IPS DF 4.7 (cell line): Measurements from ENCODE around the gene ANGPTL2.

Source experiments
- DNase-seq: peaks from one replicate; pipeline ENCODE4 v3.0.0-alpha.2; 2013; ENCODE audit warnings: low spot score; ENCODE audit errors: extremely low read depth

Gene ANGPTL2

DNA sequence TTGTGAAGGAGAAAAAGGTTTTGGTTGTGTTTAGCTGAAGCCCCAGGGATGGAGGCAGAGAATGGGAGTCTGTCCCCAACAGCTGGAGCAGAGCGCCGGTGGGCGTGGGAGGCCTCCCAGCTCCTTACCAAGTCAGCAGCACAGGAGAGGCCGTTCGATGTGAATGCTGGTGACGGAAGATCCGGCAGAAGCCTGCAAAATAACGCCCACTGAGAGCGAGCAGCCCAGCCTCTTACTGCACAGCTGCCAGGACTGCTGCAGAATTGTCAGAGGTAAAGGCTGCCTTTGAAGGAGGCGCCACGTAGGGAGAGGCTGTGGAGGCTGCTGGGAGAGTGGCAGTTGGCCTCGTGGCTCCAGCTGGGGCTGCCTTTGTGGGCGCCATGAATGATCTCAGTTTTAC is 26.2 kb downstream of the ANGPTL2 start:
- DNase-seq = no peak

DNA sequence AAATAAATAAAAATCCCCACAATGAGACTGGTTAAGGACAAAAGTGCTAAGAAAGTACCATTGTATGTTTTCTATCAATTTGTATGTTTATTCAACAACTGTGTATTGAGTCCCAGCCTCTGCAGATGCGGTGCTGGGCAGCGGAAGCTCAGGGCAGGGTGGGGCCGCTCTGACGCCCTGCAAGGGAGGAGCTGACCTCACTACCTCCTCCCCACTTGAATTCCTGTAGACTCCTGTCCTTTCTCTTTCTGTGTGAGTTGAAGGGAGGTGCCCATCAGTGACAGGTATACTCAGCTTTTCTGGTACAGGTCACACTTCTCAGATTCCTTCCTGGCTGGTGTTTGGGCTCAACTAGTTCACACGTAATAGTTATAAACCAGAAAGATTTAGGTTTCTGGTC is 27.0 kb downstream of the ANGPTL2 start:
- DNase-seq = no peak

DNA sequence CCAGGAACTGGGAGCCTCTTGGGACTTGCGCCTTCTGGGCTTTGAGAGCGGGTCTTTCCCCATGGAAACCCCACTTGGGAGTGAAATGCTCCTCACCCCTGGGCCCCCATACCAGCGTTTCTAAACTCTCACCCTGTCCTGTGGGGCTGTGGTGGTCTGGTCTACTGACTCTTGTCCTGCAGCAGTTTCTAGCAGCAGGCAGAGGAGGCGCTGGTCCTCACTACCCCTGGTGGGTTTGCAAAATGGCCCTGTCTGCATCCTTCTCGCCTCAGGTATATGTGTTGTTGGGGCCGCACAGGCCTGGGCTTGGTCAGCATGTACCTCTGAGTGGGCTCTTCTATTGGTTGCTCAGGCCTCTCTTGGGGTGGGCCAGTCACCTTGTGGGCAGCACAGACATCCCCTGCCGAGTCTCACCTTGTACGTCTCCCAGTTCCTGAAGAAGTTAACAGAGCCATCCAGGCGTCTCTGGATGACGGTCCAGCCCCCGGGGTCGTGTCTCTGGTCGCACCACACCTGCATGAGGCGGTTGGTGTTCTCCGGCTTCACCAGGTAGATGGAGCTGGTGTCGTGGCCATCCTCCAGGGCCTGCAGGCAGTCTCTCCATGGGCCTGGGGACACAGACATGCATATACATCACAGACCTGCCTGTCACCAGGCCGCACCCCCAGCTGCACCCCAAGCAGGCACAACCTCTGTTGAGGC is 29.0 kb downstream of the ANGPTL2 start:
- DNase-seq = no peak

DNA sequence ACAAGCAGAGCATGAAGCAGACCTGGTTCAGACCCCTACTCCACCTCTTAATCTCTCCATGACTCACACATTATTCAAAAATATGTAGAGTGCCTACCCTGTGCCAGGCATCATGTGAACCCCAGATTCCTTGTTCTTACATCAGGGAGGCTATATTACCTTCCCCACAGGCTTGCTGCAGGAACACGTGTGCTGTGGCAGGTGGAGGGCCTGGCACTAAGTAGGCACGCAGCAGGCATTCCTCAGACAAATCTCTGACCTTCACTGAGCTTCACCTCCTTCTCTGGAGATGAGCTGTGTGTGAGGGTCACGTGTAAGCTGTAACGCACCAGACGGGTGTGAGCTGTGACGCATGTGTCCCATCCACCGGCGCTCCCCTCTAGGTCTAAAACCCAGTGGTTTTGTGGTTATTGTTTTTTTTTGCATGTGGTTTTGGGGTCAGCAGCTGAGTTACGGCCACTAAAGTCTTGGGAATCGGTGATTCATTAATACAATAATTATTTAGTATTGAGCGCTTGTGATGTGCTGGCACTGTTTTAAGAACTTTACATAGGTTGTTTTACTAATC is 30.3 kb downstream of the ANGPTL2 start:
- DNase-seq = no peak

DNA sequence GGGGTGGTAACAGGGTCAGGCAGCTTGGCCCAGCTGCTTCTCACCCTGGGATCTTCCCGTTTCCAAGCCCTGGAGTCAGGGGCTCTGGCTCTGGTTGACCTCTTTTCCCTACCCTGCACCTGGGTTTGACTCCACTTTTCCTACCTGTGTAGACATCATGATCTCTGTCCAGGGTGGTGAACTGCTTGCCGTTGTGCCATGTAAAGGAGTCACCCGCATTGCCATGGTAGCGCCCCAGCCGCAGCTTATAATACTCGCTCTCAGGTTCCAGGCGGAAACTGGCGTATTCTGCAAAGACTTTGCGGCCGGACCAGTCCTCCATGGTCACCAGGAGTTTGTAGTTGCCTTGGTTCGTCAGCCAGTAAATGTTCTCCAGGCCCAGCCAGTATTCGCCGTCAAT is 30.9 kb downstream of the ANGPTL2 start:
- no peak for DNase-seq

DNA sequence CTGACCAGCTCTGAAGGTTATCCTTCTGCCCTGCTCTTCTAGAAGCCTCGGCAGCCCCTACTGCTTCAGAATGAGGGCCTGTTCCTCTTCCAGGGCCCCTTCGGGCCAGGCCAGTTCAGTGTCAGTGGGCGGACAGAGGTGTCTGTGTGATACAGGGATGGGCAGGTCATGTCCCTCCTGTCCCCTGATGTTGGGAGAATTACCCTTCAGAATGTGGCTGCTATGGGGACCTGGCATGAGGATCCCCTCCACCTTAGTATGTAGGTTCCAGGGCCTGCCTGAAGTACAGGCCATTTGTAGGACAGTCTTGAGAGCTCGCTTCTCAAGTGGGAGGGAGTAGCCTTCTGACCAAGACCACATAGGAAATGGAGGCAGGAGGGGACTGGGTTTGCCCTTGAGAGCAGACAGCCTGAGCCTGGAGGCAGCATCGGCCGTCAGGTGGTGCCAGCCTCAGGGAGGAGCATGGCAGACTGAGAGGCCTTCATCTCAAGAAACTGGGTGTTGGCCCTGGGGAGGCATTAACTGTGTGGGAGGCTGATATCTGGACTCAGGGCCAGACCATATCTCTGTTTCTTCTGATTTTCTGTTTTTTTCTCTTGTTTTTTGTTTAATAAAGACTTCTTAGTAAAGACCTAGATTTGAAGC is 32.0 kb downstream of the ANGPTL2 start:
- DNase-seq = no peak

DNA sequence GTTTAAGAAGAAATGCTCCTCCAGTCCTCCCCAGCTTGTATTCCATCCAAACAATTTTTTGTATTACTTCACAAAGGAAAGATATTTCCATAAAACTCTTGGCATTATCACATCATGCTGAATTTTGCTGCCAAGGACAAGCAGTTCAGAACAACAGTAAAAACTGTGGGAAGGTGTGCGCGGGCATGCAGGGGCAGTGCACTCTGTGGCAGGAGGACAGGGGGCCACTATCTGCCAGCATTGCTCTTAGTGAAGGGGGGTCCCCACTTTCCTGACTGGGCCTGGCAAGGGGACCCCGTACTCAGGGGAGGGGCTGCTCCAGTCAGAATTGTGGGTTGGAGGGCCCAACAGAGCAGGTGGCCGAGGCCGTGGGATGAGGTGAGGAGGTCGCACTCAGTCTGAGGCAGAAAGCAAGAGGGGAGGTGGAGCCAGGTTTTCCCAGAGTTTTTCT is 32.8 kb downstream of the ANGPTL2 start:
- no peak for DNase-seq

DNA sequence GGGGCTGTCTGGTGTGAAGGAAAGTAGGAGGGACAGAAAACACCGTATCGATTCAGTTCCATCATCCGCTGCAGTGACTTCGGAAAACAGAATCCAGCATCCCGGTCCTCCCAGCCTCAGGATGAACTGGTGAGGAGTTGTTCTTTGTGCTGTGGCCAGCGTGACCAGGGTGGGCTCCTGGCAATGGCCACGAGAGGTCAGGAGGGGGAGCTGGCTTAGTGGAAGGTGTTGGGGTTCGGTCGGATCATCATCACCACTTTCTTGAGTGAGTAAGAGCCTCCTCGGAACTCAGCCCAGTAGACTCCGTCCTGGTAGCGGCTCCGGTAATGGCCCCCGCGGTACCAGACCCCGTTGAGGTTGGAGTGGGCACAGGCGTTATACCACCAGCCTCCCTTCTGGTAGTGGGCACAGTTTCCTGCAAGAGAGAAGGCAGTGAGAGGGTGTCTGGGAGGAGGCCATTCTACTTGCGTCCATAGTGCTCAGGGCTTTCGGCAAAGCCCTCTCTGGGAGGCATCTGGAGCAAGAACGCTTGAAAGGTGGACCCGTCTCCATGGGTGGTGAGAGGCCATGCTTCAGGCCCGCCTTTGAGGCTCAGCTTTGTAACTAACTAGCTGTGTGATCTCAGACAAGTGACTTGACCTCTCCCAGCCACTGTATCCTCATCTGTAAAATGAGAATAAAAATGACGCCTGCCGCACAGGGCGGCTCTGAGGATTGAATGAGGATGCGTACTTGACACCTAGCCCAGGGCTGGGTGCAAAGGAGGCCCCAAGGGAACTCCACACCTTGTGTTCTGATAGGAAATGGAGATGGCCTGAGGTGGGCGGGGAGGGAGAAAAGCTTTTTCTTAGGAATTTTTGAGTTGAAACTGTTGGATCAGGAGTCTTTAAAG is 33.5 kb downstream of the ANGPTL2 start:
- no peak for DNase-seq

DNA sequence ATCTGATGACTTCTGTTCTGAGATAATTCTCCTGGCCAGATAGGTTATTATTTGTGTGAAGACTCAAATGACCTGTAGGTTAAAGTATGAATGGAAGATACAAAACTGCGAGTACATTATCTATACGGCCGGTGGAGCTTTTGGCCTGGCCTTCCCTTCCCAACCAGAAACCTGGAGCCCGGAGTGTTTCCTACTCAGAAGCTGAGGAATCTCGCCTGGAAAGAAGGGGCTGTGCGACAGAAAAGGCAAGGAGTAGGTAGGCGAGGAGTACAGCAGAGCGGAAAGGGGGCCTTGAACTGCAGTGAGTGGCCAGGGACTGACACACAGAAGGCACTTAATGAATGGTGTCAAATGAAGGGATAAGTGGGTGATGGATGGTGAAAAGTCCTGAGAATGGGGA is 34.6 kb downstream of the ANGPTL2 start:
- no peak for DNase-seq

DNA sequence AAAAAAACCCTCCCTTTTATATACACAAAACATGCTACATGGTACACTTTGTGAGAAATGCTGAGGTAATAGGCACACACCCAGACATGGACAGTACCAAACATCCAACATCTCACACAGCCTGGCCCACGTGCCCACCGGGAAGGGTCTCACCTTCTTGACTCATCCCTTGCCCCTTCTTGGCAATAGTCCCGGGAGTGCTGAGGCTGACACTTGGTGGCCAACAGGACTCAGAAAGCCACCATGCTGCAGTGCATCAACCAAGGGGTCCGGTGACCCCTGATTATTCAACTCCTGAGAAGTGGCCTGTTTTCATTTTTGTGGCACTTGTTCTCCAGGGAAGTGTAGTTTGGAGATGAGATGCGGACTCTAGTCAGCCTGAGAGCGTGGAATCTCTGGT is 35.0 kb downstream of the ANGPTL2 start:
- no peak for DNase-seq

DNA sequence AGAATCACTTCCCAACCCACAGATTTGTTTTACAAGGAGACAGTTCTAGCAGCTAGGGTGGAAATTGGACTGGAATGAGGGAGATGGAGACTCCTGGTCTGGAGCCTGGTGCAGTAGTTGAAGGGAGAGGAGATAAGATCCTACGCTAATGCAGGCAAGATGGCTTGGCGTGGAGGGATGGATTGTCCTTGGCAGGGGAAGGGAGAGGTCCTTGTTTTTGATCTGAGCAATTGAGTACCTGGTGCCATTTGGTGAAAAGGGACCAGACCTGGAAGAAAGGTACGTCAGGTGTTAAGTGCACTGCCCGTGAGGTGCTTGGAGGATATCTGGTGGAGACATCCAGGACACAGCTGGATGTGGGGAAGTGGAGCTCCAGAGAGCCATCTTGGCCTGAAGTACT is 35.7 kb downstream of the ANGPTL2 start:
- no peak for DNase-seq

DNA sequence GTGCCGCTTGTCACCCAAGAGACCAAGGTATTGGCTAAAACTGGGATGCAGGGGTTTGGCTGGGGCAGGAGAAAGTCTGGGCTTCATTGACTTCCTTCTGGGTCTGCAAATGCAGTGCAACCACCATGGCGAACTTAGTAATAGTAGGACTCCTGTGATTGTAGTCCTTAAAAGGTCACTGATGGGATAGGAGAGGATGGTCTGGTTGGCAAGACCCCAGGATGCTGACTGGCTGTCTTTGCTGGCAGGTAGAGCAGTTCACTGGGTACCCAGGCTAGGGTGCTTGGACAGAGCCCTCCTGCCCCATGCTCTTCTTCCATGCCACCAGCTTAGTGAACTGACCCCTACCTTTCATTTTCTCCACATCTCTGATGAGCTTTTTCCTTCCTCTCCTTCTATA is 37.2 kb downstream of the ANGPTL2 start:
- DNase-seq = no peak

DNA sequence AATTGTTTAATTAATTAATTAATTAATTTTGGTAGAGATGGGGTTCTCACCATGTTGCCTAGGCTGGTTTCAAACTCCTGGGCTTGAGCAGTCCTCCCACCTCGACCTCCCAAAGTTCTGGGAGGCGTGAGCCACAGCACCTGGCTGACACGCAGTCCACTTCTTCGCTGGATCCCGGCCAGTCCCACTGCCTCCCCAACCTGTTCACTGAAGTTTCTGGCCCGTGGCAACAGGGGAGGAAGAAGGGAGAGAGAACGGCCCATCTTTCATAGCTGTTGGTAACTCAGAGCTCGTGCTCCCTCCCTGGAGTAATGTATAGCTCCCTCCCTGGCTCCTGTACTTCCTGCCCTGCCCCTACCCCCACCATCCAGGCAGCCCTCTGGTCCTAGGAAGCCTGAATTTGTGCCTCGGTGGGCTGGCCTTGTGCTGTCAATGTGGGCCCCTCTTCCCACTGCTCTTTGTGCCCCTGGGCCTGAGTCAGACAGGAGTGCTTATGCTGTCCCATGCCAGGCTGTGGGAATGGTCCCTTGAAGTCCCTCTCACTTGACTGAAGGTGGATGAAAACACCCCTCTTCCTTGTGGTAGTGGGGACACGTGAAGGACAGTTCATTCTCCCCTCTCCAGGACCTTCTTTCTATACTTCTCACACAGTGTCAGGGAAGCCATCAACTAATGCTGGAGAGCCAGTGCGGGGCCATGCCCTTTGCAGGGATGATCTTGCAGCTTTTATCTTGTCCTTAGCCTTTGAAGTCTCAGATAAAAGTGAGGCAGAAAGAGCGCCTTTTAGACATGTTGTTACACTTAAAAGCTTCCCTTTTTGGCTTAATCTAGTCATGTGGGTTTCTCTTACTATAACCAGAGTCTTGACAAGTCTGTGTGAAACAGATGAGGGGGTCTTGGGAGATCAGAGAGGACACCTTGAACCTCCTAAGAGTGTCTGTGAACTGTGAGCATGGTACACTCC is 38.1 kb downstream of the ANGPTL2 start:
- no peak for DNase-seq

DNA sequence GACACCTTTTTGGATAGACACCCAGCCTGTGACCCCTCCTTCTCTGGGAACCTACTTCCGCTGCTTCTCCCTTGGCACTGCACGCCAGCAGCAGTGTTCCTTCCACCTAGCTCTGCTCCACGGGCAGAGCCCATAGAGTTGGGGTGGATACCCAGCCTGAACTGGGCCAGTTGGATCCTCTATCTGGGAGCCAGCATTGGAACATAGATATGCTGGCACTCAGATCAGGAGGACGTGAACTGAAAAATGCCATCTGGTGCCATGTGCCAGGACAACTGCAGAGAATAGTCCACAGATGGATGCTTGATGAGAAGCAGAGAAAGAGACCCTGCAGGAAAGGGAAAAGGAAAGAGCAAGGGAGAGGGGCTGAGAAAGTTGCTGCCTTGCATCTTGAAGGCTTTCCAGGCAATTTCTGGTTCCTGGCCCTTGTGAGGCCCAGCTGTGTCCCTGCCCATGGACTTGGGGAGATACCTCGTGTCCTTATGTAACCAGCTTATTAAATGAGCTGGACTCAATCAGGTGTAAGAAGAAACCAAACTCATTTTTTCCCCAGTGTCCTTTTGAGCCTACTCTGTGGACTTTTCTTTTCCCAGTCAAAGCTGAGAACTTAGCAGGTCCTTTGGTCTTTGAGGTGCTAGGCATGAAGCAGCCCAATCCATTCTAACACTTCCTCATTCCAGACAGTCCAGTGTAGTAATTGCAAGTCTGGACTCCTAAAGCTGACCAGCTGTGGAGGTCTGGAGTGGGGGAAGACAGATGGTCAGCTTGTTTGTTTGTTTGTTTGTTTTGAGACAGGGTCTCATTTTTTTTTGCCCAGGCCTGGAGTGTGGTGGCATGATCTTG is 39.1 kb downstream of the ANGPTL2 start:
- DNase-seq = no peak

DNA sequence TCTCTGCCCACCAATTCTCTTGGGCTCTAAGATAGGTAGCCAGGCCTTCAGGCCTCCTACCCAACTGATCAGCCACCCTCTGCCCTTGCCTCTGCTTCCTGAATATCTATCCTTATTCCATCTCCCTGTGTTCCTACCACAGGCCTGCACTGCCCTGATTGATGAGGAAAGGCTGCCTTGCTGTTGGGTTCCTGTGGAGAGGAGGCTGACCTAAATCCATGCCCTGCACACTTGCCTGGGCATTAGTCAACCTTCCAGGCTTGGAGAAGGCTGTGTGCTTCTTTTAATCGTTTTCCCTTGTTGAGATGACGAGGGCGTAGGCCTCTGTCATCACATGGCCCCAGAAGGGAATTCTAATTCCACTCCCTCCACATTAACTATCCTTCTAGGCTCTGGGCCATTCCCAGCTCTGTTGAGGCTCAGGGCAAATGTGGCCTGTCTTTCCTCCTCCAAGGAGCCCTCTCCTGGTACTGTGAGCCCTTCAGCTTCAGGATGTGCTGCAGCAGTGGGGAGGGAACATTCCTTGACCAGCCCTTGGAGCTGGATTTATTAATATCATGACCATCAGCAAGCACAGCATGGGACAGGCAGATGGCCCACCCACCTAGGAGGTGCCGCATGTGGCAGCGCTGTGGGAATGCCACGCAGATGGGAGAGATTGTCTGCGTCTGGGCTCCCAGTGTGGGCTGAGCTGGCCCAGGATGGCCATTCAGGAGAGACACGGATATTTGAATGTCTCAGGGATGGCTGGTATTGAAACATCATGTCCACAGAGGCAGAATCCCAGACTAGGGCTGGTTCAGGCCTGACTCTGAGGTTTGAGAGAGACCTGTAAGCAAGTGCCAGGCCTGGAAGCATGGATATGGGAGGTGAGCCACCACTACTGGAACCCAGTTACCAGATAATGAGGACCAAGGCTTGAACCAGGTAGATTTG is 40.9 kb downstream of the ANGPTL2 start:
- DNase-seq = no peak

DNA sequence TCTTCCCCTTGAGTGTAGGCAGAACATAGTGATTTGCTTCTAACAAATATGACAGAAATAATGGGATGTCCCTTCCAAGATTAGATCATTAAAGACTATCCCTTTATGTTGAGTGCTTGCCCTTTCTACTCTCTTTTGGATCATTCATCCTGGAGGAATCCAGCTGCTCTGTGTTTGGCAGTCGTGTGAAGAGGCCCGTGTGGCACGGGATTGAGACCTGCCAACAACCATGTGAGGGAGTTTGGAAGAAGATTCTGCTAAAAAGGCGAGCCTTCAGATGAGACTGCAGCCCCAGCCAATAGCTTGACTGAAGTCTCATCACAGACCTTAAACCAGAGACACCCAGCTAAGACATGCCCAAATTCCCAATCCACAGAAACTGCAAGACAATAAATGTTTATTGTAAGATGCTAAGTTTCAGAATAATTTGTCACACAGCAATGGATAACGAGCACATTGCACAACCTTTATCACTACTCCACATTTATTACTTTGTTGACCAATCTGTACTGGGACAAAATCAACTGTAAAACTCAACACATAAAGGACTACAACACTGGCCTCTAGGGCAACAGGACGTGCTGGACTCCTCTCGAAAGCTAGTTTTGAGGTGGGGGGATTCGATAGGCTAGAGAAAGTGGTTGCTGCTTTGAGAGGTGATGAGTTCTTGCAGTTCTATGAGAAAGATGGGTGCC is 42.8 kb downstream of the ANGPTL2 start:
- DNase-seq = no peak

DNA sequence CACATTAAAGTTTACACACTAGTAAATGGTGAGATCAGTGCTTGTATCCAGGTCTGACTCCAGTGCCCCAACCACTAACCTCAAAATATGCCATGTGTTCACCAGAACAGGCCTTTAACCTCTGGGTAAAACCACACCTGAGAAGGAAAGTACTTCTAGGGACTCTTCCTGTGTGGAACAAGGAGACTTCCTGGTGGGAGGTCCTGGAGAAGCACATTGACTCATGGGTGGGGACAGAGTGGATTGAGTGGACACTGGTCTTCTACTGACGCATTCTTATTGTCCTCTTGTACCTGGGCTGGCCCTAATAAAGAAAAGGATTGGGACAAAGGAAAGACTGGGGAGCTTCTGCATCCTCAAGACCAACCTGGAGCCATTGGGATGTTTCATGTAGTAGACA is 43.4 kb downstream of the ANGPTL2 start:
- no peak for DNase-seq

DNA sequence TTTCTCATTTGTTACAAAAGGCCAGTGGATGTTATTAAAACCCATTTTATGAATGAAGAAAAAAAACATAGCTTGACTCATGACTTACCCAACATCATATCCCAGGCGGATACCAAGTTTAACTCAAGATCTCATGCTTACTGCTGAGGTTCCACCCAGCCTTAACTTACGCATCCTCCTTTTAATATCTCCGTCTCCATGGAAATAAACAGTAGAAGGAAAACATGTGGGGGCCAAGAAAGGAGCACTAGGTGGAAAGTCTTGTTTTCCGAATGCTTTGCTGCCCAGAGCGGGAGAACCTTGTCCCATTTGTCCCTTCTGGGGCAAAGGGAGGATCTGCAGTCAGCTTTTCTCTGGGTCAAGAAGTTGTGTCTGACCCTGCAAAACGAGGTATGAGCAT is 44.1 kb downstream of the ANGPTL2 start:
- no peak for DNase-seq
